Fibroblast of pulmonary artery (primary cell): ENCODE results near the gene BAK1.

Experiments used
- DNase-seq: peaks from one replicate; pipeline ENCODE4 v3.0.0-alpha.2; 2010; ENCODE audit warnings: low read depth
- H3K4me3 ChIP-seq: replicated peaks from 2 replicates; pipeline ENCODE4 v1.5.1; 2011; ENCODE audit warnings: low read depth, mild to moderate bottlenecking, control low read depth, low read length, moderate library complexity
- TF ChIP-seq, protein P1 (sequence below): IDR thresholded peaks from 2 replicates; pipeline ENCODE4 v1.5.1; 2011; ENCODE audit warnings: mild to moderate bottlenecking, control low read depth, low read length, inconsistent platforms; ENCODE audit errors: missing control alignments

BAK1 gene

DNA sequence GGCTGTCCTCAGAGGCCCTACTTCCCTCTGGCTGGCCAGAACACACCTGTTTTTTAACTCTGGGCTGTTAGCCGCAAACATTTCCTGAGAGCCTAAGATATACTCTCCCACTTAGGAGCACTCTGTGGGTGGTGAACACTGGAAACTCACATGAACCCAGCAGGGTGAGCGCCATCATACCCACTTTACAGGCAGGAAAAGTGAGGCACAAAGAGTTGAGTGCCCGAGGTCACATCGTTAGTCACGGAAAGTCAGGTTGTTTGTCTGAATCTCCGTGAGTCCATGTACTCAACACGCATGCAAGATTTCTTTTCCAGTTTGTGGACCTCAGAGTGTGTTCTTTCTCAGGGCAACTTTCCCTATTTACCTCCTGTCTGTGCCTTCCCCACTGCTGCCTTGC is 1.9 kb downstream of the BAK1 start:
- no peak for DNase-seq
- TF ChIP-seq, protein P1, sequence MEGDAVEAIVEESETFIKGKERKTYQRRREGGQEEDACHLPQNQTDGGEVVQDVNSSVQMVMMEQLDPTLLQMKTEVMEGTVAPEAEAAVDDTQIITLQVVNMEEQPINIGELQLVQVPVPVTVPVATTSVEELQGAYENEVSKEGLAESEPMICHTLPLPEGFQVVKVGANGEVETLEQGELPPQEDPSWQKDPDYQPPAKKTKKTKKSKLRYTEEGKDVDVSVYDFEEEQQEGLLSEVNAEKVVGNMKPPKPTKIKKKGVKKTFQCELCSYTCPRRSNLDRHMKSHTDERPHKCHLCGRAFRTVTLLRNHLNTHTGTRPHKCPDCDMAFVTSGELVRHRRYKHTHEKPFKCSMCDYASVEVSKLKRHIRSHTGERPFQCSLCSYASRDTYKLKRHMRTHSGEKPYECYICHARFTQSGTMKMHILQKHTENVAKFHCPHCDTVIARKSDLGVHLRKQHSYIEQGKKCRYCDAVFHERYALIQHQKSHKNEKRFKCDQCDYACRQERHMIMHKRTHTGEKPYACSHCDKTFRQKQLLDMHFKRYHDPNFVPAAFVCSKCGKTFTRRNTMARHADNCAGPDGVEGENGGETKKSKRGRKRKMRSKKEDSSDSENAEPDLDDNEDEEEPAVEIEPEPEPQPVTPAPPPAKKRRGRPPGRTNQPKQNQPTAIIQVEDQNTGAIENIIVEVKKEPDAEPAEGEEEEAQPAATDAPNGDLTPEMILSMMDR = no peak
- no peak overlapping the region for H3K4me3 ChIP-seq

DNA sequence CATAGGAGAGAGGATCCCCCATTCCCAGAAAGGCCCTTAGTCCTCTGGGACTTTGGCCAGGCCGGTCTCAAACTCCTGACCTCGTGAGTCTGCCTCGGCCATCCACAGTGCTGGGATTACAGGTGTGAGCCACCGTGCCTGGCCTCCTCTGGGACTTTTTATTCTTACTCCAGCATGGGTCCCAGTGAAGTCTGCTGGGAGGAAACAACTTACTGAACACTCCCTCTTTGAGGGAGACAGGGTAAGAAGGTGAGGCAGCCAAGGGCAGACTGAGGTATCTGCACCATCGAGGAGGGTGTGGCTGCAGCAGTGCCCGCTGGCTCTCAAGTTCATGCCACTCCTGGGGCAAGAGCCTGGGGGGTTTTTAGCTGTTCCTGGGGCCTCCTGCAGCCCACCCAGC is 2.4 kb downstream of the BAK1 start:
- no peak overlapping the region for H3K4me3 ChIP-seq
- TF ChIP-seq, protein P1 = no peak
- DNase-seq = no peak

DNA sequence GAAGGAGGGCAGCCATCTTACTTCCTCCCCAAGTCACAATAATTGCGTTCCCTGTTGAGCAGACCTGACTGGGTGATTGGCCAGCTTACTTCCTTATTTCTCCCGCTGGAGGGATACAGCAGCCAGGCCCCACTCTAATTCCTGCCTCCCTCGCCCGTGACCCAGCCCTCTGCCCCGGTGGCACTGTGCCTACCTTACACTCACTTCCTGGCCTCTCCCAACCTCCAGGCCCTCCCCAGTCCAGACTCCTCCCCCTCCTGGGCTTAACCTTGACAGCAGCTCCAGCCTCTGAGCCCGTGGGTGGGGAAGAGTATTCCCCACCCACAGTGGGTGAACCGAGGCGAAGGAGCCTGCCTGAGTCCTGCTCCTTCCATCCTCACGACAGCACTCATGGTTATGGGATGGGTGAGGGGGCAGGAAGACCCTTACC is 3.0 kb downstream of the BAK1 start:
- no peak overlapping the region for H3K4me3 ChIP-seq
- TF ChIP-seq, protein P1 = no peak
- DNase-seq = no peak

DNA sequence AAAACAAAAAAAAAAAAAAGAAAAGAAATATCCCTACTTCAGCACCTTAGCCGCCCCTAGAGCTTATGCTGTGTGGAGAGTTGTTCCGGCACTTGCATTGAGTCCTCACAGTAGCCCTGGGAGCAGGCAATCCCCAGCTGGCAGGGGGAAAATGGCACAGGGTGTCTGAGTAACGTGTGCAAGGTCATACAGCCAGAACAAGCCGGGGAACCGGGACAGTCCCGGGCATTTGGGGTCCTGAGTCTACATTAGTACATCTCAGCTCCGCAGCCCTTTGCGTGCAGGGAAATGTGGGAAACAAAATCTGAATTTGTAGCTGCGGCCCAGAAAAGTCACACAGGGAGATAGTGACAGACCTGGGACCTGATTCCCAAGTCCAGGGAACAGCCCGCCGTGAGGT is 3.4 kb downstream of the BAK1 start:
- no peak overlapping the region for H3K4me3 ChIP-seq
- no peak for DNase-seq
- TF ChIP-seq, protein P1 = no peak

DNA sequence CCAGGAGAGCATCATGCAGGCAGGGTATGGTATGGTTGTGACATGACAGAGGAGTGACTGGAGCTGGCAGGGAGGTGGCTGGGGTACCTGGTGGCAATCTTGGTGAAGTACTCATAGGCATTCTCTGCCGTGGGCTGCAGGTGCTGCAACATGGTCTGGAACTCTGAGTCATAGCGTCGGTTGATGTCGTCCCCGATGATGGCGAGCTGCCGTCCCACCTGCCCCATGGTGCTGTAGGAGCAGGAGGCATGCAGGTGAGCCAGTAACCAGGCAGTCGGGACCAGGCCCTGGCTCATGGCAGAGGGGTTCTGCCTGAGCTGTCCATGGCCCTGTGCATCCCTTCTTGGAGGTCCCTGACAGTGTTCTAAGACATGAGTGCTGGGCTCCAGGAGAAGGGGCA is 4.9 kb downstream of the BAK1 start:
- TF ChIP-seq, protein P1 = no peak
- H3K4me3 ChIP-seq = no peak overlapping the region
- DNase-seq = no peak

DNA sequence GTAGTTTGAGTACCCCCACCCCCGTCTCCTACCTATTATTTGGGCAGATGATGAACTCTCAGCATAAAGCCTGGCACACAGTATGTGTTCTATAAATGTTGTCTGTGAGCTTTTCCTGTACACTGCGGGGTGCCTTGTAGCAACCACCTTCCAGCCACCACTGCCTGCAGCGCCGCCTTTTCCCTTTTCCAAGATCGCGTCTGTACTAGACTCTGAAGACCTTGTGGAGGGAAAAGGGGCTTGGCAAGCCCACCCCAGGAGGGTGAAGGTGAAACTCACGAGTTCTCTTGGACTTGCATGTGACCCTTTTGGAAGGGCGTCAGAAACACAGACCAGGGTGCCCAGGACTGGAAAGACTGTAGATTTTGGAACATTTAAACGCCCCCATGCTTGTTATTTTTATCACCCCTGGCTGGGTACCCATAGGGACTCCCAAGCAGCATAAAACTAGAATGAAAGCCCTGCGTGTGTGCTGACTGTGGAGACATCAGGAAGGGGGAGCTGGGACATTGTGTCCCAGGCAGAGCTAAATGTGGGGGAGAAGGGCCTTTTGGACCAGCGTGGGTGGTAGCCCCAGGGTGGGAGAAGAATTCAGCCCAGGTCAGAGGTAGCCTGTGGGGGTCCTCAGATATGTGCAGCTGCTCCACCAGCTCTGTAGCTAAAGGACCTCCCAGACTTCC is 8.3 kb downstream of the BAK1 start:
- TF ChIP-seq, protein P1 = no peak
- peak overlapping the region; percentile 69 for H3K4me3 ChIP-seq
- DNase-seq = no peak
